HTR-8/SVneo (cell line): Measurements from ENCODE around the gene COL23A1.

Experiments used
- DNase-seq: peaks from one replicate; pipeline ENCODE4 v3.0.0; 2011; ENCODE audit warnings: low spot score, mixed read lengths; ENCODE audit not compliant: insufficient read length
- FAIRE-seq: peaks from 2 replicates; lab custom pipeline; 2011; peaks lifted over from hg19 to GRCh38; lab: Jason Lieb, UNC

COL23A1 gene

DNA sequence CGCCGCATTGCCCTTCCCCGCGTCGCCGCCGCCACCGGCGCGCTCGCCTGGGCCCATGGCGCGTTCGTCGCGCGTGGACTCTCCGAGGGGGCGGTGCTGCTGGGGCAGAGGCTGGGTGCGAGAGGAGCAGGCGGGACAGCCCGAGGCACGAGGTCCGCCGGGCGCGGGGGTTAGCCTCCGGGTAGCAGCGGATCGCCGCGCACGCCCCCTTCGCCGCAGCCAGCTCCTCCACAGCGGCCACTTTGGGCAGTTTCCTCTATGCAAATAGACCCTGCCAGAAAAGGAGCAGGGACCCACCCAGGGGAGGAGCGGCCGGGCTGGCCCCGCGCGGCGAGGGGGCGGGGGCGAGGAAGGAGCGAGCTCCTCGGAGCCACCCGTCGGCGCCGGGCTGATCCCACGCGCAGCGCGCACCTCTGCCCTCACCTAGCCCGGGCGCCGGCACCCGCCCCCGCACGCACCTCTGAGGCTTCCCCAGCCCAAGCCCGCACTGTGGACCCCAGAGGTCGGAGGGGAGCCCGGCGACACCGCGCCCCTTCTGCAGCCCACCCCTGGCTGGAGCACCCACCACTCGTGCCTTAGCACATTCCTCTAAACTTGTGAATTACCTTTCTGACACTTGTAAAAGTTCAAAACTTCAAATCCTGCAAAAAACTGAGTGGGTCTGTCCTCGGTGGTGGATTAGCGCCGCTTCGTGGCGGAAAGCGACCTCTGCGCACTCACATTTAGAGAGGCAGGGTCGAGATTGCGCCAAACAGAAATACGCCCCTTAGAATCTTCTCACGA, at the start of gene COL23A1:
TSS of gene COL23A1 (minus strand) at position 253 of the 783 bp plus-strand sequence.
- FAIRE-seq (no peak), DNase-seq (peak; percentile 40)

DNA sequence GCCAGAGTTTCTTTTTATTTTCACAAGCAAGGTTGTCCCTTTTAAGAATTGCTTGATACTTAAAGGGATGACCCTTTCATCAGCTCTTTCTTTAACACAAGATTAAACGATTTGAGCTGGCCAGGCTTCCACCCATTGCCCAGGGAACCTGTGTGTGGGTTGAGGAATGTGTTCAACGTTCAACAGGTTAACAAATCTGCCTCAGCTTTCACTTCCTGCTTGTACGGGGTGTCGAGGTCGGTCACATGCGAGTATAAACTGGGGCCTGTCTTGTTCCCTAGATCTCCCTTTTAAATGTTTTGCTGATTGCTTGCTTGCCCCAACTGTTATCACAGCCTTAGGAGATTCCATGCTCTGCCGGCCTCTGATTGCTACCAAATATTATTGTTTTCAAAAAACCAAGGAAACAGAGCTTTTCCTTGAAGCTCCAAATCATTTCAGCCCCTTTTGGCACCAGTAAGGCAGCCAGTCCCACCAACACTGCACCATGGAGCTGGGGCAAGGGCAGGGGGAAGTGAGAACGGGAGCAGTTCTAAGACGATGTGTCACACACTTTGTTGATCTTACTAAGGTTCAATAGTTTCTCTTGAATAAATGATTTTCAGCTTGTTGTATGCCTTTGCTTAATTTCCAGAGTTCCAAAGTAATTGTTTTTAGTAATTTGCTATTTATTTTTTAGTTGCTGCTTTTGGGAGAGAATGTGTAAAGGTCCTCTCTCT, 47.3 kb upstream of the COL23A1 start:
- FAIRE-seq (no peak), DNase-seq (no peak)

GRCh38 chr5:178632285-178632684, 42.1 kb upstream of the COL23A1 start:
- FAIRE-seq (no peak), DNase-seq (no peak)

DNA sequence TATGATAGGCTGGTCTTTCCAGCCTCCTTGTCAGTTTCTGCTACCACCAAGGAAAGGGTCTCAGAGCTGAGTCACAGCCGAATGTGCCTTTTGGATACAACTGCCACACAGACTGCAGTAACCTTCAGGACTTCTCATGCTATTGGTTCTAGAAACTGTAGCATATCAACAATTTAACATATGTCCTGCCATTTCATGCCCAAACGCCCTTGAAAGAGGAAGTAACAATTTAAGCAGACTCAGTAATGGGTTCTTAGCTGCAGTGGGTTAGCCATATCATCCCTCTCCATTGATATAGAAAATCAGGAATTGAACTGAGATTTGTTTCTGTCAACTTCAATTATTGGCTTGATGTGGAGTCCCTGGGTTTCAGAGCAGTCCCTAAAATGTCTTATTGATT, 40.8 kb upstream of the COL23A1 start:
- DNase-seq (no peak), FAIRE-seq (no peak)

DNA sequence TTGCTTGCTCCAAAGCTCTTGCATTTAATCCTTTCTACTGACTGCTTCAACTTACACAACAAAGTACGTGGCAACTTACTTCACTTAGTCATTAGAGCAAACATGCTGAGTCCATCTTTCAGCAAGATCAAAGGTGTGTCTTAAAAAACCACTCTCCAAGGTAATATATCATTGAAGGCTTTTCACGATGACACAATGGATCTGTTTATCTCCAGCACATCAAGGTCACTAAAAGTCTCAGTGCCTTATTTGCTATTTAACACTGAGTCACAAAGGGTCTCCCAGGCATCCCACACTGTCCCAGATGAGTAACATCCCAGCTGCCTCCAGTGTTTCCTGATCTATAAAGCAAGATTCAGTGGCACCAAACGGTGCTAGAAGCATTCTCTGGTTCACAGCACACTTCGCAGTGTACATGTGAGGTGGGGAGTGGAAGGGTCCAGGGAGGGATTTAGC, 40.3 kb upstream of the COL23A1 start:
- DNase-seq (no peak), FAIRE-seq (peak; percentile 9)

- DNase-seq (no peak), FAIRE-seq (no peak)
Measured at GRCh38 chr5:178627259-178627598, 37.0 kb upstream of the COL23A1 start.

GRCh38 chr5:178626484-178627258, 36.5 kb upstream of the COL23A1 start, which contains the start of gene CLK4:
Gene CLK4, minus strand, starts transcription at chr5:178627050. Its CDS starts 3,634 bp downstream, at chr5:178623416.
- no peak for FAIRE-seq
- DNase-seq, result peak; percentile 90

DNA sequence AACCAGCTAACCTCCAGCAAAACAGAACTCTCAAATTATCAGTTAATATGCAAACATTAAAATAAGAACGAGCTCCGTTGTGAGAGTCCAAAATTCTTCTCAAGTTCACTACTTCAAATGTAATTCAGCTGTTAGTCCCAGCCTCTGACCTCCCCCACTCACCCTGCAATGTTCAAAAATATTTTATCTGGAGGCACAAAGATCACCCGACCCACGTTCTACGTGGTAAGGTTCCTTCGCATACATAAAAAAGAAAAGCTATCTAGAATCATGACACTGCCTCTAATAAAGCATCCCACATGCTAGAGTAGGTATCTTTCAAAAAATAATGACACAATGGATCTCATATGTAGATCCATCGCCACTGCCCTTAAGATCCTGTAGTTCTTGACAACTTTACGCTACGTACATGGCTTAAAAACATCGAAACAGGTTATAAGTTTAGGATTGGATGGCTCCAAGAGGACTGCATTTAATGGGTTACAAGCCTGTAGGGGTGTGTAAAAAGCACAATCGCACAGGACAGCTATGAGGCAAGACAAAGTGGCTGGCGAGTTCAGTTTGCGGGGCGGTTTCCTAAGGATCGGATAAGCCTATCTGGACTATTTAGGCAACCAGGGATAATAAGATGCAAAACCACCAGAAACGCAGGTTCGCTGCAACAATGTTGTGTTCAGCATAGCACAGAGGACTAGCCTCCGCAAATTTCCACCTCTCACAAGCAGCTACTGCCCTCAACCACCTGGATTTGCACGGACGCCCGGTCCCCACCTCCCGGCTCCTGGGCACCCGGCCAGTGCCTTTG, 35.7 kb upstream of the COL23A1 start:
- no peak for FAIRE-seq
- DNase-seq, result no peak

- DNase-seq (no peak), FAIRE-seq (no peak)
Measured at GRCh38 chr5:178624631-178625546, 34.7 kb upstream of the COL23A1 start.

GRCh38 chr5:178622679-178623247, 32.6 kb upstream of the COL23A1 start:
- FAIRE-seq (no peak), DNase-seq (no peak)

- DNase-seq, result no peak
- no peak for FAIRE-seq
Measured at GRCh38 chr5:178619390-178619789, 29.2 kb upstream of the COL23A1 start.

DNA sequence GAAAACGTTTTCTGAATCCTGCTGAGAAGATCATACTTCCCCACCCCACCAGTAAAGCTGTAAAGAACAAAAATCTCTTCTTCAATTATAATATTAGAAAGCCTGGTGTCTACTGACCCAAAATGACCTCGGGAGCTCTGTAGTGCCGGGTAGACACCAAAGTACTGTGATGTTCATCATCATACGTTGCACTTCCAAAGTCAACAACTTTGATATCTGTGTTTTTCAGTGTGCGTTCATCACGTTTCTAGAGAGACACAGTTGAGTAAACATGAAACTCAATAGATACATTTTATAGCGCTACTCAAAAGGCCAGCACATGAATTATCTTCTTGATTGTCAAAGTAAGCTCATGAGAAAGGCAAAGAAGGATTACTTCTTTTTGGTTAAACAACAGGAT, 22.1 kb upstream of the COL23A1 start:
- no peak for FAIRE-seq
- no peak for DNase-seq

DNA sequence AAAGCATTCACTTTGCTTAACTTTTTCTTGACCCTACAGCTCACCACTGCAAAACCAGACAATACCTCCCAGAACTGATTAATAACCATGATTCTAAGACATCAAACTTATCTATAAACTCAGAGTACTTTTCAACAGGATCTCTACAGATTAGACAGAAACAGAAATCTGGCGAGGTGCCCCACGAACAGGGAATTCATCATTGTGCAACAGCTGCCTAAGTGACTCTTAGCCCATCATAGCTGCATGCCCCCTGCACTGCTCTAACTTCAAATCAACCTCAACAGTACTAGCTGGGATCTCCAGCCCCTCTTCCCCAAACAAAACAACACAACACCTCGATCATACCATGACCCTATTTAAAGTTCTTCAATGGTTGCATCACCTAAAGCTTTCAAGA, 16.1 kb upstream of the COL23A1 start:
- peak; percentile 71 for FAIRE-seq
- DNase-seq, result no peak

DNA sequence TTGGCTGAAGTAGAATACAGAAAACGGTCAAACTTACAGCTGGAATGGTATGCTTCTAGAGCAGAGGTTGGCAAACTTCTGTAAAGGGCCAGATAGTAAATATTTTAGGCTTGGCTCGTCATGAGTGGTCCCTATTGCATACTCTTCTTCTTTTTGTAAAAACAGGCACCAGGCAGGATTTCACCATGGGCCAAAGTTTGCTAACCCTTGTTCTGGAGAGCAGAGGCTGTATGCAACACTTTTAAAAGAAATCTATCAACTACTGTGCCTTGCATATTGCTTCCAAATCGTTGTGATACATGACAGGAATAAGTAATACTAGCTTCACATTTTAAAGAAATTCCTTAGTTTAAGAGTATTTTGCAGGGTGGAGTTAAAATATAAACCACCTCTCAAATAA, 15.6 kb upstream of the COL23A1 start:
- DNase-seq, result no peak

GRCh38 chr5:178602752-178603151, 12.6 kb upstream of the COL23A1 start:
- FAIRE-seq (no peak), DNase-seq (no peak)

More for the DNA sequence above, 15.6 kb upstream of the COL23A1 start:
- no peak for FAIRE-seq

DNA sequence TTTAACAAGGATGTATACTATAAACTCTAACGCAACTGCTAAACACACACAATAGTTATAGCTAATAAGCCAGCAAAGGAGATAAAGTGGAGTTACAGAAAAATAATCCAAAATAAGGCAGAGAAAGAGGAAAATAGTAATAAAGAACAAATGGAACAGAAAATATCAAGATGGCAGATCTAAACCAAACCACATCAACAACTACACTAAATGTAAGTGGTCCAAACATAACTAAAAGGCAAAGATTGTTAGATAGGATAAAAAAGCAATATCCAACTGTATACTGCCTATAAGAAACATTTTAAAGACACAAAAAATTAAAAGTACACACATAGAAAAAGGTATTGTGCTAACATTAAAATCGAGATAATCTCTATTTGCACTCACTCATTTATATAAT, 5.6 kb upstream of the COL23A1 start:
- FAIRE-seq (no peak), DNase-seq (no peak)

DNA sequence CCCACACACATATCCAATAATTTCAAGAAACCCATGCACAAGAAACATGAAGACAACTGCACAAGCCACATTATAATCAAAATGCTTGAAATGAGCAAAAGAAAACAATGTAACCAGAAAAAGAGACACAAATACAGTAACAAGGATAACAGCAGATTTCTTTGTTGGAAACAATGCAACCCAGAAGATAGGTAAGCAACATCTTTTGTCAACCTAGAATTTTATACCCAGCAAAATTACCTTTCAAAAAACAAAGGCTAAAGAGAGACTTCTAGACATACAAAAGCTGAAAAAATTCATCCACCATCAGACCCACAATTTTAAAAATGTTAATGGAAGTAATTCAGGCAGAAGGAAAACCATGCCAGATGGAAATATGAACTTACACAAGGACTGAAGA, 5.0 kb upstream of the COL23A1 start:
- DNase-seq (no peak), FAIRE-seq (no peak)

- FAIRE-seq (peak; percentile 42), DNase-seq (no peak)
Measured at GRCh38 chr5:178590924-178591423, 781 bp upstream of the COL23A1 start.
